Embryonic facial prominence (tissue), 1 donor: Measurements from ENCODE around the gene KLHDC7B.

Experiments used
- DNase-seq: peaks from one replicate; pipeline ENCODE4 v3.0.0-alpha.2; 2016; ENCODE audit errors: extremely low spot score

The KLHDC7B gene

GRCh38 chr22:50545522-50546325 is at the start of gene KLHDC7B:
Gene KLHDC7B, plus strand, starts transcription at chr22:50545899. Its CDS starts 345 bp downstream, at chr22:50546244.
- DNase-seq: no peak

DNA sequence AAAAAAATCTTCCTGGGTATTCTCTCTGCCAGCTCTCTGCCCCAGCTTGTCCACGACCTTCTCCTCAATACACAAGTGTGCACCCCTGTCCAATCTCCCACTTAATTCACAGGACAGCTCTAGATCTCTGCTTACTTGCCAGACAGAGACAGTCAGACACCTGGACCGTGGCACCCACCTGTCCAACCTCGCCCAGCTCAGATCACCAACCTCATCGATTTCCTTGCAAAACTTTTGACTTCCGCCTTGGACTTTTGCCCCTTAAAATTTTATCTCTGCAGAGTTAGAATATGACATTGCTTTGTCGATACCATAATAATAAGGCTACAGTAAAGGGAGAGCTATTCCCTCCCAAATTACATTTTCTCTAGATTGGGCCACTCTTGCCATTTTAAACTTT is 48.6 kb upstream of the KLHDC7B start:
- no peak for DNase-seq

GRCh38 chr22:50498322-50498890 is 47.3 kb upstream of the KLHDC7B start:
- no peak for DNase-seq

DNA sequence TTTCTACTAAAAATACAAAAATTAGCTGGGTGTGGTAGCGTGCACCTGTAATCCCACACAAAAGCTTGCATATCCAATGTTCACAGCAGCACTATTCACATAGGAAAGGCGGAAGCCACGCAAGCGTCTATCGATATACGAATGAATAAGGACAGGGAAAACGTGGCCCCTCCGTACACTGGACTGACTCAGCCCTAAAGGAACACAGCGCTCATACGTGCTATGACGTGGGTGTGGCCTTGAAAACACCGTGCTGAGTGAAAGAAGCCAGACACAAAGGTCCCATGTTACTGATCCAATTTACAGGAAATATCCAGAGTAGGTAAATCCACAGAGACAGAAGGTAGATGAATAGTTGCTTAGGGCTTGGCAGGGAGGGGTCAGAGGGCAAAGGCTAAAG is 45.2 kb upstream of the KLHDC7B start:
- no peak for DNase-seq

GRCh38 chr22:50502096-50502495 is 43.6 kb upstream of the KLHDC7B start:
- no peak for DNase-seq

DNA sequence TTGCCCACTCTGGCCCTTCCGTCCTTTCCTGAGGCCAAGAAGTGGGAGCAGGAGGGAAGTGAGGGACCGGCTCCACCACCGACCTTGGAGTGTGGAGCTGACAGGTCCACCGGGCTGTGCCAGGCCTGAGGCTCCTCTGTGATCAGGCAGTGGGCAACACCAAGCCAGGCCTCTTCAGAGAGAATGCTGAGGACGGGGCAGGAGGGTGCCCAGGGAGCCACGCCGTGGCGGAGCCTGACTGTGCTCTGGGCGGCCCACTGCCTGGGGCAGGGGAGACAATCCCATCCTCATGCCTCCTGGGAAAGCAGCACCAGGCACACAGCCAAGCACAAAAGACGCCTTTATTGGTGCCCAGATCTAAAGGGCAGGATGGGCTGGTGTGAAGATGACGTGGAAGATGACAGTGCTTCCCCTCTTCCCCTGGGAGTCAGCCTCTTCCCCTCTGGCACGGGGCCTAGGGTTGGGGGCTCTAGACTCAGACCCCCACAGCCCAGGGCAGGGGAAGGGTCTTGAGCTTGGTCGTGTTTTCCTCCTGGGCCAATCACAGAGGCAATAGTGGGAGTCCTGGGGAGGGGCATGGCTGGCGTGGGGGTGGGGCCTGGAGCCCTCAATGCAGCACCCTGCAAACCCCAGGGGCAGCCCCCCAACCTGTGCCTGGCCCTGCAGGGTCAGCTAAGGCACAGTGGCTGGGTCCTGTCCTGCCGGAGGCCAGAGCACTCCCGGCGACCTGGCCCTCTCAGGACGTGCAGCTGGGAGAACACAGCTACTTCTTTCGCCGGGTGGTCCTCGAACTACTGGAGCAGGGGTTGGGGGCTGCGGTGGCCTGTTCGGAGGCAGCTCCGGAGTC is 42.8 kb upstream of the KLHDC7B start:
- no peak for DNase-seq

GRCh38 chr22:50503475-50504145 is 42.1 kb upstream of the KLHDC7B start:
- no peak for DNase-seq

GRCh38 chr22:50504369-50505211 is 41.1 kb upstream of the KLHDC7B start:
- DNase-seq: no peak

DNA sequence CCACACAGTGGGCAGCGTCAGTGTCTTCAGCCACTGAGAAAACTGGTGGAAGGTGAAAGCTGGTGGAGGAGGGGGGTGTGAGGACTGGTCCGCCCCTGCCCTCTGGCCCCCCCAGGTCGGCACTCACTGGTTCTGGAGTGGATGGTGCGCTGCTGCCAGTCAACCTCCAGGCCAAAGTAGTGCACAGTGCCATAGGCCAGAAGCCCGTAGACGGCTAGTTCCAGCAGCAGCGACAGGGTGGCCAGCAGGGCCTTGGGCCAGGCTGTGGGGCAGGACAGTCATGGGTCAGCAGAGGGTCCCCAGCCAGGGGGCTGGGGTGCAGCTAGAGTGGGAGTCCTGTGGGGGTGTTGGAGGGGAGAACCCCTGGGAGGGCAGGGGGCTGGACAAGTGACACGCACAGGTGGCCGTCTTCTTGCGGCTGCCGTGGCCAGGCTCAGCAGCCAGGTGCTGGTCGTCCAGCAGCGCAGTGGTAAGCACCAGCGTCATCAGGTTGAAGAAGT is 40.4 kb upstream of the KLHDC7B start:
- no peak for DNase-seq

- DNase-seq: no peak
These were observed 39.7 kb upstream of the KLHDC7B start for GRCh38 chr22:50505776-50506610.

GRCh38 chr22:50506611-50507420 is 38.9 kb upstream of the KLHDC7B start:
- DNase-seq: no peak

DNA sequence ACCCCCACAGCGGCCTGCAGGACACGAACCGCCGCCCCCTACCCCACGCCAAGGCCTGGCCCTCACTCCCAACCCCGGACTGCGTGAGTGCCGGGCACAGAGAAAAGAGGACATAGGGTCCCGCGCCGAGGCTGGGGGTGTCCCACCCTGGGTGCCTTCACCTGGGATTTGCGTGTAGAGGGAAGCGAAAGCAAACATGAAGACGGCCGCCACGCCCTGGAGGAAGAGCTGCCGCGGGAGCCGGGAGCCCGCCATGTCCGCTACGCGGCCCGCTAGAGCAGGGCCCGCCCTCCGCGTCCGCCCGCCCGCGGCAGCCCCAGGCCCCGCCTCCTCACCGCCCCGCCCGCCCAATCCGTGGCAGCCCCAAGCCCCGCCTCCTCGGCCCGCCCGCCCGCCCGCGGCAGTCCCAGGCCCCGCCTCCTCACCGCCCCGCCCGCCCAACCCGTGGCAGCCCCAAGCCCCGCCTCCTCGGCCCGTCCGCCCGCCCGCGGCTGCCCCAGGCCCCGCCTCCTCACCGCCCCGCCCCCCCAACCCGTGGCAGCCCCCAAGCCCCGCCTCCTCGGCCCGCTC is 38.2 kb upstream of the KLHDC7B start, which contains the start of gene LMF2:
Gene LMF2, minus strand, starts transcription at position 282 of the 570 bp plus-strand sequence. Its CDS starts 27 bp downstream, at position 255.
- DNase-seq: no peak

- peak; percentile 97 for DNase-seq
These were observed 37.5 kb upstream of the KLHDC7B start, which contains the start of gene NCAPH2 for GRCh38 chr22:50507991-50508884. Gene NCAPH2, plus strand, starts transcription at chr22:50508224. Its CDS starts 114 bp downstream, at chr22:50508338.

GRCh38 chr22:50508897-50509296 is 36.8 kb upstream of the KLHDC7B start:
- no peak for DNase-seq

DNA sequence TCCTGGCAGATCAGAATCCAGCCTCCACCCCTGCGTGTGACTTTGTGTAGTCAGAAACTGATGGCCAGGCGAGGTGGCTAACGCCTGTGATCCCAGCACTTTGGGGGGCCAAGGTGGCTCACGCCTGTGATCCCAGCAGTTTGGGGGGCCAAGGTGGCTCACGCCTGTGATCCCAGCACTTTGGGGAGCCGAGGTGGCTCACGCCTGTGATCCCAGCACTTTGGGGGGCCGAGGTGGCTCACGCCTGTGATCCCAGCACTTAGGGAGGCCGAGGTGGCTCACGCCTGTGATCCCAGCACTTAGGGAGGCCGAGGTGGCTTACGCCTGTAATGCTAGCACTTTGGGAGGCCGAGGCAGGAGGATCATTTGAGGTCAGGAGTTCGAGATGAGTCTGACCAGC is 32.5 kb upstream of the KLHDC7B start:
- no peak for DNase-seq

- DNase-seq: no peak
These were observed 29.6 kb upstream of the KLHDC7B start for GRCh38 chr22:50516068-50516467.

DNA sequence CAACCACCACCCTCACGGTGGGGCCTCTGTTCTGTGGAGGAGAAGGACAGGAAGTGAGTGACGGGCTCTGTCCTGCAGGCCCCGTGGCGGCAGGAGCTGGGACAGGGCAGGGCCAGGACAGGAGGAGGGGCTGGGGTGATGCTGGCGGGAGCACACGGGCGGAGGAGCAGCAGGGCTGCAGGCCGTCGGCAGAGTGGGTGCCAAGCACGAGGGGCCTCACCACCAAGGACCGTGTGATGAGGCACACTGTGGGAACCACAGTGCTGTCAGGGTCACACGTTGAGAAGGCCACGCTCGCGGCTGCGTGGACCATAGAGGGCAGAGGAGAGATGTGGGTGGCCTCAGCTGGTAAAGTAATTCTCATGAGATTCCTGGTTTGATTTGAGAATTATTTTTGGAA is 28.8 kb upstream of the KLHDC7B start:
- no peak for DNase-seq
